ENCODE data around the gene STAT5B. TPM values are rescaled to one million over a fixed set of nuclear protein-coding genes. Genes with fewer than 3 reads are reported as not detected.

The STAT5B gene
- total and polyA plus RNA-seq, 2 of the 13 experiments (the other 11 are each of a cell fraction or from before 2014, with no cell fraction given) = 21.0 to 42.8 TPM

GRCh38 chr17:42183741-42184711 lies 92.2 kb downstream of the STAT5B start (continued):
- TF ChIP-seq EHMT2 (IDR thresholded peaks at IDR 0.05; ENCODE audit: borderline replicate concordance, low read depth, low read length) = no peak
- TF ChIP-seq CERS6 (CRISPR knock-in tag; IDR thresholded peaks at IDR 0.05) = no peak
- peak; percentile 54; the same call in 1 of the 2 replicates for TF ChIP-seq ARID5B (CRISPR knock-in tag; IDR thresholded peaks at IDR 0.05)
- 0 out of 2 replicates have a peak, but pooled peaks have one; percentile 77 for TF ChIP-seq CC2D1A (CRISPR knock-in tag; IDR thresholded peaks at IDR 0.05)
- TF ChIP-seq BCL6 (CRISPR knock-in tag; IDR thresholded peaks at IDR 0.05) = no peak; the same call in 1 of the 2 replicates
- TF ChIP-seq PPARG (CRISPR knock-in tag; conservative IDR thresholded peaks at IDR 0.05) = peak; percentile 46
- TF ChIP-seq HMG20A (CRISPR knock-in tag; IDR thresholded peaks at IDR 0.05; ENCODE audit: borderline replicate concordance) = no peak
- no peak for TF ChIP-seq ARNT (IDR thresholded peaks at IDR 0.05)
- no peak for TF ChIP-seq PLSCR1 (CRISPR knock-in tag; IDR thresholded peaks at IDR 0.05; ENCODE audit: borderline replicate concordance)
- TF ChIP-seq CBX5 (CRISPR knock-in tag; IDR thresholded peaks at IDR 0.05; ENCODE audit: borderline replicate concordance) = no peak
- 0 out of 2 replicates have a peak, but pooled peaks have one; percentile 60 for TF ChIP-seq ZBTB26 (CRISPR knock-in tag; IDR thresholded peaks at IDR 0.05; ENCODE audit: borderline replicate concordance)
- TF ChIP-seq SMAD1 (CRISPR knock-in tag; IDR thresholded peaks at IDR 0.05; ENCODE audit: borderline replicate concordance, low read depth) = 0 out of 2 replicates have a peak, but pooled peaks have one; percentile 59
- TF ChIP-seq HIVEP1 (CRISPR knock-in tag; IDR thresholded peaks at IDR 0.05) = peak; percentile 37
- TF ChIP-seq ZNF772 (CRISPR knock-in tag; IDR thresholded peaks at IDR 0.05) = peak; percentile 77
- no peak for TF ChIP-seq NFYB (CRISPR knock-in tag; IDR thresholded peaks at IDR 0.05)
- TF ChIP-seq ARID2 (CRISPR knock-in tag; IDR thresholded peaks at IDR 0.05; ENCODE audit: borderline replicate concordance) = no peak
- peak; percentile 98 for TF ChIP-seq ZNF605 (CRISPR knock-in tag; IDR thresholded peaks at IDR 0.05)
- no peak for TF ChIP-seq TAF15 (IDR thresholded peaks at IDR 0.05; ENCODE audit: low read depth, low read length, poor library complexity, severe bottlenecking)
- TF ChIP-seq SPEN (CRISPR knock-in tag; IDR thresholded peaks at IDR 0.05; ENCODE audit: low read depth) = peak; percentile 71
- peak; percentile 61; the same call in 1 of the 2 replicates for TF ChIP-seq THAP8 (CRISPR knock-in tag; IDR thresholded peaks at IDR 0.05; ENCODE audit: borderline replicate concordance)
